SK-N-SH treated with all-trans-retinoic acid at 6 μM for 48 hours (cell line): ENCODE data around the gene GSG1L.

Experiments
- GLIS3 ChIP-seq: fragments of 250-450 bp; sonication (Bioruptor Pico); IDR thresholded peaks from 2 replicates; pipeline ENCODE4 v1.5.0; 2020; ENCODE audit warnings: mild to moderate bottlenecking, moderate library complexity
- ISL1 ChIP-seq: fragments of 250-450 bp; sonication (Bioruptor Pico); IDR thresholded peaks from 2 replicates; pipeline ENCODE4 v2.1.2; 2022; ENCODE audit warnings: mild to moderate bottlenecking, moderate library complexity
- RARB ChIP-seq: fragments of 250-450 bp; sonication (Bioruptor Pico); IDR thresholded peaks from 2 replicates; pipeline ENCODE4 v1.8.0; 2021; ENCODE audit warnings: mild to moderate bottlenecking, moderate library complexity
- ZNF565 ChIP-seq: fragments of 450-650 bp; formaldehyde crosslinking; conservative IDR thresholded peaks from 2 replicates; pipeline ENCODE4 v1.5.0; 2020; ENCODE audit warnings: low read depth, mild to moderate bottlenecking, moderate library complexity
- TF ChIP-seq, protein P1 (sequence below): fragments of 250-450 bp; sonication (Bioruptor Pico); IDR thresholded peaks from 2 replicates; pipeline ENCODE4 v1.5.1; 2020; ENCODE audit warnings: low read depth, mild to moderate bottlenecking, moderate library complexity
- TF ChIP-seq, protein P2 (sequence below): fragments of 250-450 bp; sonication (Bioruptor Pico); IDR thresholded peaks from 2 replicates; pipeline ENCODE4 v1.8.0; 2020; ENCODE audit warnings: mild to moderate bottlenecking, moderate library complexity, borderline replicate concordance

DNA sequence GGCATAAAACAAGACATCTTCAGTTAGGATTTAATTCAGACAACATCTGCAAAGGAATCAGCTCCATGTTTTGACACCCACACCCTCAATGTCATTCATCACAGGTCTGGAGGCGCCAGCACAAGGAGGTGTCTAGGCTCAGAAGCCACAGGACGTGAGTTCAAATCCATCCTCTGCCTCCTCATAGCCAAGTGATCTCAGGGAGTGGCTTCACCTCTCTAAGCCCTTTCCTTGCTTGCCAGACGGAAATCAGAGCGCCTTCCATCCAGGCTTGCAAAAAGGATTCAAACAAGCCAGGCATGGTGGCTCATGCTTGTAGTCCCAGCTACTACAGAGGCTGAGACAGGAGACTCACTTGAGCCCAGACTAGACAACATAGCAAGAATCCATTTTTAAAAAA, 84.6 kb downstream of the GSG1L start:
- TF ChIP-seq RARB (no peak), ISL1 (CRISPR knock-in tag) (no peak), ZNF565 (no peak), GLIS3 (CRISPR knock-in tag) (no peak)
- TF ChIP-seq, protein P1, sequence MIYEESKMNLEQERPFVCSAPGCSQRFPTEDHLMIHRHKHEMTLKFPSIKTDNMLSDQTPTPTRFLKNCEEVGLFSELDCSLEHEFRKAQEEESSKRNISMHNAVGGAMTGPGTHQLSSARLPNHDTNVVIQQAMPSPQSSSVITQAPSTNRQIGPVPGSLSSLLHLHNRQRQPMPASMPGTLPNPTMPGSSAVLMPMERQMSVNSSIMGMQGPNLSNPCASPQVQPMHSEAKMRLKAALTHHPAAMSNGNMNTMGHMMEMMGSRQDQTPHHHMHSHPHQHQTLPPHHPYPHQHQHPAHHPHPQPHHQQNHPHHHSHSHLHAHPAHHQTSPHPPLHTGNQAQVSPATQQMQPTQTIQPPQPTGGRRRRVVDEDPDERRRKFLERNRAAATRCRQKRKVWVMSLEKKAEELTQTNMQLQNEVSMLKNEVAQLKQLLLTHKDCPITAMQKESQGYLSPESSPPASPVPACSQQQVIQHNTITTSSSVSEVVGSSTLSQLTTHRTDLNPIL (CRISPR knock-in tag): no peak
- TF ChIP-seq, protein P2, sequence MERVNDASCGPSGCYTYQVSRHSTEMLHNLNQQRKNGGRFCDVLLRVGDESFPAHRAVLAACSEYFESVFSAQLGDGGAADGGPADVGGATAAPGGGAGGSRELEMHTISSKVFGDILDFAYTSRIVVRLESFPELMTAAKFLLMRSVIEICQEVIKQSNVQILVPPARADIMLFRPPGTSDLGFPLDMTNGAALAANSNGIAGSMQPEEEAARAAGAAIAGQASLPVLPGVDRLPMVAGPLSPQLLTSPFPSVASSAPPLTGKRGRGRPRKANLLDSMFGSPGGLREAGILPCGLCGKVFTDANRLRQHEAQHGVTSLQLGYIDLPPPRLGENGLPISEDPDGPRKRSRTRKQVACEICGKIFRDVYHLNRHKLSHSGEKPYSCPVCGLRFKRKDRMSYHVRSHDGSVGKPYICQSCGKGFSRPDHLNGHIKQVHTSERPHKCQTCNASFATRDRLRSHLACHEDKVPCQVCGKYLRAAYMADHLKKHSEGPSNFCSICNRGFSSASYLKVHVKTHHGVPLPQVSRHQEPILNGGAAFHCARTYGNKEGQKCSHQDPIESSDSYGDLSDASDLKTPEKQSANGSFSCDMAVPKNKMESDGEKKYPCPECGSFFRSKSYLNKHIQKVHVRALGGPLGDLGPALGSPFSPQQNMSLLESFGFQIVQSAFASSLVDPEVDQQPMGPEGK (CRISPR knock-in tag): no peak
